ENCODE measurements around the gene RNF17. TPM values are rescaled to one million over a fixed set of nuclear protein-coding genes. Genes with fewer than 3 reads are reported as not detected.

RNF17 gene
- total RNA-seq, 1 donor, result not detected

- TF ChIP-seq, protein P1, sequence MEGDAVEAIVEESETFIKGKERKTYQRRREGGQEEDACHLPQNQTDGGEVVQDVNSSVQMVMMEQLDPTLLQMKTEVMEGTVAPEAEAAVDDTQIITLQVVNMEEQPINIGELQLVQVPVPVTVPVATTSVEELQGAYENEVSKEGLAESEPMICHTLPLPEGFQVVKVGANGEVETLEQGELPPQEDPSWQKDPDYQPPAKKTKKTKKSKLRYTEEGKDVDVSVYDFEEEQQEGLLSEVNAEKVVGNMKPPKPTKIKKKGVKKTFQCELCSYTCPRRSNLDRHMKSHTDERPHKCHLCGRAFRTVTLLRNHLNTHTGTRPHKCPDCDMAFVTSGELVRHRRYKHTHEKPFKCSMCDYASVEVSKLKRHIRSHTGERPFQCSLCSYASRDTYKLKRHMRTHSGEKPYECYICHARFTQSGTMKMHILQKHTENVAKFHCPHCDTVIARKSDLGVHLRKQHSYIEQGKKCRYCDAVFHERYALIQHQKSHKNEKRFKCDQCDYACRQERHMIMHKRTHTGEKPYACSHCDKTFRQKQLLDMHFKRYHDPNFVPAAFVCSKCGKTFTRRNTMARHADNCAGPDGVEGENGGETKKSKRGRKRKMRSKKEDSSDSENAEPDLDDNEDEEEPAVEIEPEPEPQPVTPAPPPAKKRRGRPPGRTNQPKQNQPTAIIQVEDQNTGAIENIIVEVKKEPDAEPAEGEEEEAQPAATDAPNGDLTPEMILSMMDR (IDR thresholded peaks at IDR 0.05; ENCODE audit: insufficient read depth, low read length), result peak; percentile 32
- DNase-seq (ENCODE audit: low read depth), result peak; percentile 40
These were observed 101.4 kb downstream of the RNF17 start for GRCh38 chr13:24865163-24865953.

GRCh38 chr13:24866488-24866887 is 102.5 kb downstream of the RNF17 start:
- no peak for DNase-seq (ENCODE audit: low read depth)
- H3K4me3 ChIP-seq (ENCODE audit: low read depth, low read length), result no peak overlapping the region
- TF ChIP-seq, protein P1 (IDR thresholded peaks at IDR 0.05; ENCODE audit: insufficient read depth, low read length), result no peak

More at GRCh38 chr13:24865163-24865953, 101.4 kb downstream of the RNF17 start:
- H3K4me3 ChIP-seq (ENCODE audit: low read depth, low read length), result no peak overlapping the region

DNA sequence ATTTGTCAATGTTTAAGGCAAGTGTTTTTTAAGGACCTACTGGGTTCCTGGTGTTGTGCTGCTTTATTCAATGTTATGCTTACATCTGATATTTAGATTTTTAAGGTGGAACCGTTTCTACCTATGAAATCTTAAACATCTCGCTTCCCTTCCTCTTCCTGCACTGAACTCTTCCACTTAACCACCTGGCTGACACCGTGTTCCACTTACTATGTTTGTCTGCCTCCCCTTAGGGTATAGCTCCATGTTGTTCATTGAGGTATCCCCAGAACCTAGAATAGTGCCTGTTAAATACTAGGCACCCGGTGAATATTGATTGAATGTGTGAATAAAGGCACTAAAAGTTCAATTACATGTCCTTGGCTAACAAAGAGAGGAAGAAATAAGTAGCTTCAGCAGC is 104.9 kb downstream of the RNF17 start:
- TF ChIP-seq, protein P1 (IDR thresholded peaks at IDR 0.05; ENCODE audit: insufficient read depth, low read length), result no peak
- DNase-seq (ENCODE audit: low read depth), result no peak
- no peak overlapping the region for H3K4me3 ChIP-seq (ENCODE audit: low read depth, low read length)

GRCh38 chr13:24870380-24870760 is 106.4 kb downstream of the RNF17 start:
- DNase-seq (ENCODE audit: low read depth), result no peak
- TF ChIP-seq, protein P1 (IDR thresholded peaks at IDR 0.05; ENCODE audit: insufficient read depth, low read length), result no peak
- no peak overlapping the region for H3K4me3 ChIP-seq (ENCODE audit: low read depth, low read length)

DNA sequence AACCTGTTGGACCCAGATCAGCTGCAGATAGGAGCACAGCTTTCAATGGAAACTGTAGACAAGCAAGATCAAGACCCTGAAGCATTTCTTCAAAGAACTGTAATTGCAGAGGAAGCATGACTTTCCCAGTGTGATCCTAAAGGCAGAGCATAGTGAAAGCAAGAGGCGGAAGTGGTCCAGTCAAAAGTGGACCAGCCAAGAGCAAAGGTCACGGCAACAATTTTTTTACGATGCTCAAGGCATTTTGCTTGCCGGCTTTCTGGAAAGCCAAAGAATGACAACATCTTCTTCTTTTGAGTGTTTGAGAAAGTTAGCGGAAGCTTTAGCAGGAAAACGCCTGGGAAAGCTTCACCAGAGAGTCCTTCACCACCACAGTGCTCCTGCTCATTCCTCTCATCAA is 111.6 kb downstream of the RNF17 start:
- TF ChIP-seq, protein P1 (IDR thresholded peaks at IDR 0.05; ENCODE audit: insufficient read depth, low read length), result no peak
- DNase-seq (ENCODE audit: low read depth), result no peak
- H3K4me3 ChIP-seq (ENCODE audit: low read depth, low read length), result no peak overlapping the region

DNA sequence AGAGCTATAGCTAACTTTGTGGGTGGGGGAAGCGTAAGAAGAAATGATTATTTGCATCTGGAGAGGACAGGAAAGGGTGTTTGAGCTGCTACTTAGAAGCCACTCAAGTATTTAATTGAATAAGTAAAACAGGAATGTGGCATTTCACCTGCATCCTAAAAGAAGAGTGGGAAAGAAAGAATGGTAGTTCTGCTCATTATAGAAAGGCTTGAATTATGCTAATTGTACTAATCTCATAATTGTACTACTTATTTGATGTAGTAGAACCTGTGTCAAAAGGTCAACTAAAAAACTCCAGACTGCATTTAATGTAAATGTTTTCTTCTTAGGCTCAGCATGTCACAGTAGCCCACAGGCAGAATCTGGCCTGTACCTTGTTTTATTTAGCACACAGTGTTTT is 113.6 kb downstream of the RNF17 start:
- no peak overlapping the region for H3K4me3 ChIP-seq (ENCODE audit: low read depth, low read length)
- TF ChIP-seq, protein P1 (IDR thresholded peaks at IDR 0.05; ENCODE audit: insufficient read depth, low read length), result no peak
- no peak for DNase-seq (ENCODE audit: low read depth)

Data from fibroblast of the aortic adventitia (primary cell).